ENCODE measurements around the gene SLC1A4.

Gene SLC1A4

DNA sequence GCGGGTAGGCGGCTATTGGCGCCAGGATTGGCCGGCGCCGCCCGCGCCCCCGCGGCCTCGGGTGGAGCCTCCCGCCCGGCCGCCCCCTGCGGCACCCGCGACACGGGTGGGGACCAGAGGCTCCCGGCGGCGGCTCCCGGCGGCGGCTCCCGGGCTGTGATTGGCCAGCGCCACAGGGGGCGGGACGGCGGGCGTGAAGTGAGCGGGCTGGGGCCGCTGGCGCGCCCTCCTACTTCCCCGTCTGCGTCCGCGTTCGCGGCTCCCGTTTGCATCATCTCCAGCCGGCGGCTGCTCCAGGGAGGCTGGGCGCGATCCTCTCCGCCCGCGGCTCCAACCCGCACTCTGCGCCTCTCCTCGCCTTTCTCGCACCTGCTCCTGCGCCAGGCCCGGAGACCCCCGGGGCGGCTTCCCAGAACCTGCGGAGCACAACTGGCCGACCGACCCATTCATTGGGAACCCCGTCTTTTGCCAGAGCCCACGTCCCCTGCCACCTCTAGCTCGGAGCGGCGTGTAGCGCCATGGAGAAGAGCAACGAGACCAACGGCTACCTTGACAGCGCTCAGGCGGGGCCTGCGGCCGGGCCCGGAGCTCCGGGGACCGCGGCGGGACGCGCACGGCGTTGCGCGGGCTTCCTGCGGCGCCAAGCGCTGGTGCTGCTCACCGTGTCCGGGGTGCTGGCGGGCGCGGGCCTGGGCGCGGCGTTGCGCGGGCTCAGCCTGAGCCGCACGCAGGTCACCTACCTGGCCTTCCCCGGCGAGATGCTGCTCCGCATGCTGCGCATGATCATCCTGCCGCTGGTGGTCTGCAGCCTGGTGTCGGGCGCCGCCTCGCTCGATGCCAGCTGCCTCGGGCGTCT is at the start of gene SLC1A4:
SLC1A4 (plus strand) TSS at position 274 of the 856 bp plus-strand sequence; CDS start at position 519, 245 bp downstream.
- TF ChIP-seq, protein P1, sequence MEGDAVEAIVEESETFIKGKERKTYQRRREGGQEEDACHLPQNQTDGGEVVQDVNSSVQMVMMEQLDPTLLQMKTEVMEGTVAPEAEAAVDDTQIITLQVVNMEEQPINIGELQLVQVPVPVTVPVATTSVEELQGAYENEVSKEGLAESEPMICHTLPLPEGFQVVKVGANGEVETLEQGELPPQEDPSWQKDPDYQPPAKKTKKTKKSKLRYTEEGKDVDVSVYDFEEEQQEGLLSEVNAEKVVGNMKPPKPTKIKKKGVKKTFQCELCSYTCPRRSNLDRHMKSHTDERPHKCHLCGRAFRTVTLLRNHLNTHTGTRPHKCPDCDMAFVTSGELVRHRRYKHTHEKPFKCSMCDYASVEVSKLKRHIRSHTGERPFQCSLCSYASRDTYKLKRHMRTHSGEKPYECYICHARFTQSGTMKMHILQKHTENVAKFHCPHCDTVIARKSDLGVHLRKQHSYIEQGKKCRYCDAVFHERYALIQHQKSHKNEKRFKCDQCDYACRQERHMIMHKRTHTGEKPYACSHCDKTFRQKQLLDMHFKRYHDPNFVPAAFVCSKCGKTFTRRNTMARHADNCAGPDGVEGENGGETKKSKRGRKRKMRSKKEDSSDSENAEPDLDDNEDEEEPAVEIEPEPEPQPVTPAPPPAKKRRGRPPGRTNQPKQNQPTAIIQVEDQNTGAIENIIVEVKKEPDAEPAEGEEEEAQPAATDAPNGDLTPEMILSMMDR (IDR thresholded peaks at IDR 0.05; ENCODE audit: control insufficient read depth, extremely low read depth, insufficient read depth), result no peak
- peak; percentile 13 for DNase-seq (ENCODE audit: low read depth)
- peak within 1 kb of the TSS; percentile 61 for H3K4me3 ChIP-seq (ENCODE audit: low read depth, low read length)

DNA sequence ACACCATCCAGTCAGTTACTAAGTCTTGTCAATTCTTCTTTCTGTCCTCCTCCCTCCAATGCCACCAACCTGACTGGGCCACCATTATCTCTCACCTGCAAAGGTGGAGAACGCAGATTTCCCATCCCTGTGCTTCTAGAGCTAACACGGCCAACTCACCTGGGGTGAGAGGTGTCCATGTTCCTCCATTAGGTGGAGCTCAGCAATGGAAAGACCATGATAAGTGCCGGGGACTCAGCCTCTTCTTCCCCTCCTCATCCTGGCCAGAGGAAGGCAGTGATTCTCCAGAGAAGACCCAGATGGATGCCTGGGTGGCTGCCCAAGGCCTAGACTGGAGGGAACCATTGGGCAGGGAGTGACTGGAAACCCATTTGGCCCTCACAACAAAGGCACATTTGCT is 48.1 kb upstream of the SLC1A4 start:
- TF ChIP-seq, protein P1 (IDR thresholded peaks at IDR 0.05; ENCODE audit: control insufficient read depth, extremely low read depth, insufficient read depth), result no peak
- no peak for DNase-seq (ENCODE audit: low read depth)
- H3K4me3 ChIP-seq (ENCODE audit: low read depth, low read length), result no peak overlapping the region

DNA sequence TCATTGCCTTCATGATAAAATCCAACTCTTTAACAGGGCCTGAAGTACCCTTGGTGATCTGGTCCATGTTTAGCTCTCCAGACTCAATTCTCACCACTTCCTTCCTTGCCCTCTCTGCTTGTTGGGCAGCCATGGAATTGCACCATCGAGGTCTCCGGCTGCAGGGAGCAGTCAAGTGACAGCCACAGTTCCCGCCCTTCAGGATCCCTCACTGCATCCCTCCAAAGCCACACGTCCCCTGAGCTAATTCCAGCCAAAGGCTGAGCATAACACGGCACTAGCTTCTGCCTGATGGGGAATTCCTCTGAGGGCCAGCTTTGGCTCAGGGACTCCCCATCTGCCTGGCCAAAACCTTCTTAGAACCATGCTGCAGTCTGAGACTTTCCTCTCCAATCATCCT is 47.4 kb upstream of the SLC1A4 start:
- TF ChIP-seq, protein P1 (IDR thresholded peaks at IDR 0.05; ENCODE audit: control insufficient read depth, extremely low read depth, insufficient read depth), result no peak
- H3K4me3 ChIP-seq (ENCODE audit: low read depth, low read length), result no peak overlapping the region
- DNase-seq (ENCODE audit: low read depth), result no peak

DNA sequence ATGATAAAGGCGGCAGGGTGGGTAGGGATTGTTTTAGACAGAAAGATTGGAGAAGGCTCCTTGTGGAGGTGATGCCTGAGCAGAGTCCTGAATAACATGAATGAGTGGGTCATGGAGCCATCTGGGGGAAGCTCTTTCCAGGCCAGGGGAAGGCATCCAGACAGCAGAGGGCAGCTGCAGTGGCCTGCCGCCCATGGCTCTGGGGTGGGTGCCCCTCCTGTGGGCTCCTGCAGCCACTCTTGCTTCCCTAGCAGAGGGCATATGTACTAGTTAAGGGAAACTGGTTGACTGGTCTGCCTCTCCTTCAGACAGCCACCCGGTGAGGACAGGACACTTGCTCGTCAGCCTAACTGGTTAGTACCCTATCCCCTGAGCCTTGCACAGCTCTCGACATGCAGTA is 46.5 kb upstream of the SLC1A4 start:
- no peak for DNase-seq (ENCODE audit: low read depth)
- TF ChIP-seq, protein P1 (IDR thresholded peaks at IDR 0.05; ENCODE audit: control insufficient read depth, extremely low read depth, insufficient read depth), result no peak
- no peak overlapping the region for H3K4me3 ChIP-seq (ENCODE audit: low read depth, low read length)

DNA sequence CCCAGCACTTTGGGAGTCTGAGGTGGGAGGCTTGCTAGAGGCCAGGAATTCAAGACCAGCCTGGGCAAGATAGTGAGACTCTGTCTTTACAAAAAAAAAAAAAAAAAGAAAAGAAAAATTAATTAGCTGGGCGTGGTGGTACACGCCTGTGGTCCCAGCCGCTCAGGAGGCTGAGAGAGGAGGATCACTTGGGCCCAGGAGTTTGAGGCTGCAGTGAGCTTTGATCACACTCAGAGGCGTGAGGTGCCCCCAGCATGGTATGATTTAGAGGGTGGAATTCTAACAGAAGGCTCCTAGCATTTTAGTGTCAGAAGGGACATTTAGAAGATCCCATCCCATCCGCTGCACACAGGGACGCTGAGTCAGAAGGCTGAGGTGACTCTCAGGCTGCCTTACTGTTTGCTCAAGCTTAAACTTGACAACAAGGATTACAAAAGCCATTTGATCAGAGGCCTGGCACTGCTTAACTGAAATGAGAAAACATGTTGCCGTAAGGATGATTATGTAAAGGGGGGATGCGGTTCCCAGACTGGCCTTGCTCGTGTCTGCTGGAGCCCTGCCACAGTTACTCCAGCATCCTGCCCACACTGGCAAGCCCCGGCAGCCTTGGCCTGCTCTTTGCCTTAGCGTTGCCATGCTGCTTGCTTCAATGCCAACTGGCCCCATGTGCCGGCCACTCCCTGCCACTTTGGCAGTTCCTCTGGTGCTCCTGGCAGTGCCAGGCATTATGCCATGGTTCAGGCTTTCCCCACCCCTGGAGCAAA is 45.6 kb upstream of the SLC1A4 start:
- DNase-seq (ENCODE audit: low read depth), result no peak

DNA sequence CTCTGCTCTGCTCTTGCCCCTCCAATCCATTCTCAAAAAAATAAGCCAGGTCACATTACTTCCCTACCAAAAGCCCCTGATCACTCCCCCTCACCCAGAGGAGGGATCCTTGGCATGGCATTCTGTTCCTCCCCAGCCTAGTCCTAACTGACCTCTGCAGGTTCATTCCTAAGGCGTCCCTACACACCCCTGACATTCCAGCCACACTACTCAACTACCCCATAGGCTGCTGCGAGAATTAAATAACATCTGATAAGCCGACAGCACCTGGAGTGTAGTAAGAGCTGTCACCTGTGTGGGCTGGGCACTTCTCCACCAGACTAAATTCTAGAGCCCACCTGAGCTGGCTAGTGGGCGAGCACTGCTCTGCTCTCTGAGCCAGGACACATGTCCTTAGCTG is 44.7 kb upstream of the SLC1A4 start:
- no peak overlapping the region for H3K4me3 ChIP-seq (ENCODE audit: low read depth, low read length)
- TF ChIP-seq, protein P1 (IDR thresholded peaks at IDR 0.05; ENCODE audit: control insufficient read depth, extremely low read depth, insufficient read depth), result no peak
- DNase-seq (ENCODE audit: low read depth), result no peak

More for the DNA sequence above, 45.6 kb upstream of the SLC1A4 start:
- H3K4me3 ChIP-seq (ENCODE audit: low read depth, low read length), result no peak overlapping the region
- TF ChIP-seq, protein P1 (IDR thresholded peaks at IDR 0.05; ENCODE audit: control insufficient read depth, extremely low read depth, insufficient read depth), result no peak
